HG03457 (cell line): ENCODE results near the gene GFI1.
"Not testable (repeated sequence)": the region's sequence is repeated elsewhere in the genome, so short reads cannot be mapped to it uniquely, and the experiment has no call there.

Experiments used
- ATAC-seq: cut with Tn5 transposase; IDR thresholded peaks from one replicate; pipeline ENCODE4 v1.9.1; 2021; ENCODE audit warnings: moderate number of reproducible peaks; ENCODE audit not compliant: unreplicated experiment

GFI1 gene

DNA sequence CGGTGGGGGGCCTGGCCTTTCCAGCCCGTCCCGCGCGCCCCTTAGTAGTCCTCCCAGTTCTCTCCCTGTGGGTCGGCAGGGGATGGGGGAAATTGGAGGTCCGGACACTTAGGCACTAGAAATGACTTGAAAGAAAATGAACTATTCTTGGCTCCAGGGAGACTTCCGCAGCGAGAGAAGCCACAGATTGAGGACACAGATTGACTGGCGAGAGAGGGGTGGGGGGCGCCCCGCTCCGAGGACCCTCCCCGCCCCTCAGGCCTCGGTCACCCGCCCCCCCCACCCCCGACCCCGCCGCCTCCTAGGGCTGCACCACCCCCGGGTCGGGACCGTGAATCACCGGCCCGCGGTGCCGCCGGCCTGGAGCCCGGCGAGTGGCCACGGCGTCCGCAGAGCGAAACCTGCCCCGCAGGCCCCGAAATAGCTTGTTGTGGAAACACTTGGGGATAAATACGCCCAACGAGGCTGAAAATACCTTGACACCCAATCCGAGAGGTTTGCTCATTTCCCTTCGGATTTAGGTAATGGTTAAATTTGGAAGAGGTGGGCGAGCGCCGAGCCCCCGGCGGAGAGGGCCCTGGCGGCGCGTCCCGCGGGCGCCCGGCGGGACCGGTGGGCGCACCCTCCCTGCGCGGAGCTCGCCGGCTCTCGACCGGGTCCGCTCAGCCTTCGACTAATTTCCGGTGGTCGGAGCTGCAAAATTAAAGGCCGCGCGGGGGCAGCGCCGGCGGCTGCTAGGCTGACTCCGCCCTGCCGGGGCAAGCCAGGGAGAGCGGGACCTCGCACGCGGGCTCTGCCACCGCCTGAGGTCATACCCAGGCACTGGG lies at the start of gene GFI1:
Gene GFI1 (minus strand): TSS at position 675 of the 827 bp plus-strand sequence. CDS start 3,438 bp downstream, outside the sequence.
- no peak for ATAC-seq

DNA sequence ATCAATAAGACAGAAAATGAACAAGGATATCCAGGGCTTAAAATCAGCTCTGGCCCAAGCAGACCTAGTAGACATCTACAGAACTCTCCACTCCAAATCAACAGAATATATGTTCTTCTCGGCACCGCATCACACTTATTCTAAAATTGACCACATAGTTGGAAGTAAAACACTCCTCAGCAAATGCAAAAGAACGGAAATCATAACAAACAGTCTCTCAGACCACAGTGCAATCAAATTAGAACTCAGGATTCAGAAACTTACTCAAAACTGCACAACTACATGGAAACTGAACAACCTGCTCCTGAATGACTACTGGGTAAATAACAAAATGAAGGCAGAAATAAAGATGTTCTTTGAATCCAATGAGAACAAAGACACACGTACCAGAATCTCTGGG lies 45.6 kb upstream of the GFI1 start:
- ATAC-seq, result not testable (repeated sequence)

DNA sequence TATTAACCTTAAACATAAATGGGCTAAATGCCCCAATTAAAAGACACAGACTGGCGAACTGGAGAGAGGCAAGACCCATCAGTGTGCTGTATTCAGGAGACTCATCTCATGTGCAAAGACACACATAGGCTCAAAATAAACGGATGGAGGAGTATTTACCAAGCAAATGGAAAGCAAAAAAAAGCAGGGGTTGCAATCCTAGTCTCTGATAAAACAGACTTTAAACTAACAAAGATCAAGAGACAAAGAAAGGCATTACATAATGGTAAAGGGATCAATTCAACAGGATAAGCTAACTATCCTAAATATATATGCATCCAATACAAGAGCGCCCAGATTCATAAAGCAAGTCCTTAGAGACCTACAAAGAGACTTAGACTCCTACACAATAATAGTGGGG lies 45.2 kb upstream of the GFI1 start:
- ATAC-seq, result not testable (repeated sequence)

DNA sequence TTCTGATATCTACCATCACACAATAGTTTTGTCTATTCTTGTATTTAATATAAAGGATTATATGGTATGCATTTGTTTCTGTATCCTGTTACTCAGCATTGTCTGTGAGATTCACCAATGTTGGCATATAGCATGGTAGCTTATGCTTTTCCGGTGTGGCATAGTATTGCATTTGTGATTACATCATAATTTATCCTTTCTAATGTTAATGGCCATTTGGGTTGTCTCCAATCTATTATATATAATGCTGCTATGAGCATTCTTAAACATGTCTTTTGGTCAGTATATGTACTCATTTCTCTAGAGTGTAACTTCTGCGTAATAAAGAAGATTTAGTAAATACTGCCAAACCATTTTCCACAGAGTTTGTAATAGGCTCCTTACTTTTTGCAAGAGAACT lies 40.9 kb upstream of the GFI1 start:
- ATAC-seq, result no peak

DNA sequence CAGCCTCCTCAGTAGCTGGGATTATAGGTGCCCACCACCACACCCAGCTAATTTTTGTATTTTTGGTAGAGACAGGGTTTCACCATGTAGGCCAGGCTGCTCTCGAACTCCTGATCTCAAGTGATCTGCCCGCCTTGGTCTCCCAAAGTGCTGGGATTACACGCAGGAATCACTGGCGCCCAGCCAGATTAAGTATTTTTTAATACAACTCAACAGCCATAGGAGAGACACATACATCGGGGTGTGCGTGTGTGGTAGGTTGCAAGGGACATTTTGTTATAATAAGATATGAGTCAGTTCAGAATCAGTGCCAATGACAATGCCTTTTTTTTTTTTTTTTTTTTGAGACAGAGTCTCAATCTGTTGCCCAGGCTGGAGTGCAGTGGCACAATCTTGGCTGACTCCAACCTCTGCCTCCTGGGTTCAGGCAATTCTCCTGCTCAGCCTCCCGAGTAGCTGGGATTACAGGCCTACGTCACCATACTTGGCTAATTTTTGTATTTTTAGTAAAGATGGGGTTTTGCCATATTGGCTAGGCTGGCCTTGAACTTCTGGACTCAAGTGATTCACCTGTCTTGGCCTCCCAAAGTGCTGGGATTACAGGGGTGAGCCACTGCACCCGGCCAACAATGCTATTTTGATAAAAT lies 38.3 kb upstream of the GFI1 start:
- not testable (repeated sequence) for ATAC-seq

DNA sequence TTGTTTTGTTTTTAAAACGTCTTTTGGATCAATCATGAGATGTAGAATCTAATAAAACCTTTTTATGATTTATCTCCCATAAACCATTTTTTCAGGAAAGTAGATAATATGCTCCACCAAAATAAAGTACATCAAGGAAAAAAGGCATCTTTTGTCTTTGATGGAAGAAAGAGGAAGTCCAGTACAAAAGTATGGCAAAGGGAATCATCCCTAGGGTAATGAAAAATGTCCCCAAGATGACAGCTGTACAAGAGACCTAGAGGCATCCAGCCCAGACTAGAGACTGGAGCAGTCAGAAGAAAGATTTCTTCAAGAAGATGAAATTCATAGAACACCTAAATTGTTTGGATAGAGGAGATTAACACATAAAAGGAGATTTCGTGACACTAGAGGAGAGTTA lies 32.3 kb upstream of the GFI1 start:
- no peak for ATAC-seq

DNA sequence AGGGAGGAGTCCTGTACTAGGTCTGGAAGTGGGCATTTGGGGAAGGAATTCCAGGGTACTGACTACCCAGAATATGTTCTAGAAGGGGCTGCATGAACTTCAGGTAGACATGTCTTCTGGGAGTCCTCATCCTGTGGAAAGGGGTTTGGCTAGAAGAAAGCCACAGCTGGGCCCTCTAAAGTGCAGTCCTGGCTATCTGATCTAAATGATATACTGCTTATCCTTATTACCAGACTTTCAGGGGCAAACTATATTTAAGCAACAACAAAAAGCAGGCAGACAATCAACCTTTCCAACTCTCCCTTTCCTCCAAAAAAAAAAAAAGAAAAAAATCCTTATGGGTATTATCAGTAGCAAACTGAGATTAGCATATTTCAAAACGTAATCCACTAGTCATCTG lies 29.8 kb upstream of the GFI1 start:
- no peak for ATAC-seq

DNA sequence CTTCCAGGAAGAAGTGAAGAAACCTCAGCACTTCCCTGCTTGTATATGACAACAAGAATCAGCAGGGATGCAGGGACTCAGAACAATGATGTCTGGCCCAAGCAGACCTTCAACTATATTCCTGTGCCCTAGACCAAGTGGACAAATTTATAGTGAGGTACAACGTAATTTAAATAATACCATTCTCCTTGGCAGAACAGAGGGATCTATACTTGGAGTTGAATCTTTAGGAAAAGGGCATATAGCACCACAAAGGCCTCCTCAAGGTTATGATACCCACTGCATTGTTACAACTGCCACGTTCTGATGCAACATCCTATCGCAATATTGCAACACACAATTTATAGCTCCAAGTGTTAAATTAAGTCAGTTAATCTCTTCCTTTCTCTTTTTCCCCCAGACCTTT lies 29.1 kb upstream of the GFI1 start:
- no peak for ATAC-seq

DNA sequence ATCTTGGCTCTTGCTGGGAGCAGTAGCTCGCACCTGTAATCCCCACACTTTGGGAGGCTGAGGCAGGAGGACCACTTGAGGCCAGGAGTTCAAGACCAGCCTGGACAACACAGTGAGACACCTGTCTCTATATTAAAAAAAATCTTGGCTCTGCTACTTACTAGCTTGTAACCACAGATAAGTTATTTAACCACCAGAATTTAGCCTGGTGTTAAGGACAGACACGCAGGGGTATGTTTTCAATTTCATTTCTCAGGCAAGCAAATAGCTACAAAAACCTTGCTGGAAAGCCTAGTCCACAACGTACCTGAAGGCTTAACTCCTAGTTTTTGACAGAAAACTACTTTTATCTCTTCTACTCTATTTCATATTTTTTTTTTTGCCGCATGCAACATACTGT lies 24.8 kb upstream of the GFI1 start:
- peak; percentile 73 for ATAC-seq

DNA sequence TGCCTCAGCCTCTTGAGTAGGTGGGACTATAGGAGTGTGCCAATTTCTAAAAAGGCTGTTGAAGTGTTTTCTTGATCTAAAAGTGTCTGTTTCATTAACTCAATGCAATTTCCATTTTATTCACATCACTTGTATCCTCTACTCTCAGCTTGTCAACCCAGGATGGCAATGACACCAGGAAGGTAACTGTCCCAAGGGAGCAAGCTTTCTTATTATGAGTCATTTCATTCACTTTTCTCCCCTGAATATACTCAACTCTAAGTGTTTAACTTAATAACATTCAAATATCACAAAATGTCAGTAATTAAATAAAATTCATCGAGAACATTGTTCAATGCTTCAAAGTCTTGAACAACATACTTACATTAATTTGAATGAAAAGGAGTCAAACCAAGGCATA lies 22.9 kb upstream of the GFI1 start:
- no peak for ATAC-seq

DNA sequence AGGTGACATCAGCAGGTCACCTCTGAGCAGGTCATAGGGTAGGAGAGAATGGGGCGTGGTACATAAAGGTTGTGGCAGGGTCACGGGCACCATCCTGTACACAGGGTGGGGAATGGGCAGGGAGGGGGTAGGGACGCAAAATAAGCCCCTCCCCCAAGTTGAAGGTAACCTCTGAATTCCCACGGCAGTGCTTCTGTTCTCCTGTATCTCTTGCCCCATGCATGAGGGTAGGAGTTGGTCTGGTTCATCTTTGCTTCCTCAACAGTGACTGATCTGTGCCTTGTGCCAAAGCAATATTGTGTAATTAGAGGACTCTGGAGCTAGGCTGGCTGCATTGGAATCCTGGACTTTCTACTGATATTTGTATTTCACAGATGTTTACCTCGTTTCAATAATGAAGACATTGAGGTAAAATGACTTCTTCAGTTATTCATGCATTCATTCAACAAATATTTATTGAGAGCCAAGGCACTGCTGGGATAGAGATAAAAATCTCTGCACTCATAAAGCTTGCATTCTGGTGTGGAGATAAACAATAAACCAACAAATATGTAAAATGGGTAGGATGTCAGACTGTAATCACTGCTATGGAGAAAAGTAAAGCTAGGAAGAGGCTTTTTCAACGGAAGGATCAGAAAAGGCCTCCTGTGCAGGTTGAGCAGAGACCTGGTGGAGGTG lies 18.4 kb upstream of the GFI1 start:
- ATAC-seq, result no peak

DNA sequence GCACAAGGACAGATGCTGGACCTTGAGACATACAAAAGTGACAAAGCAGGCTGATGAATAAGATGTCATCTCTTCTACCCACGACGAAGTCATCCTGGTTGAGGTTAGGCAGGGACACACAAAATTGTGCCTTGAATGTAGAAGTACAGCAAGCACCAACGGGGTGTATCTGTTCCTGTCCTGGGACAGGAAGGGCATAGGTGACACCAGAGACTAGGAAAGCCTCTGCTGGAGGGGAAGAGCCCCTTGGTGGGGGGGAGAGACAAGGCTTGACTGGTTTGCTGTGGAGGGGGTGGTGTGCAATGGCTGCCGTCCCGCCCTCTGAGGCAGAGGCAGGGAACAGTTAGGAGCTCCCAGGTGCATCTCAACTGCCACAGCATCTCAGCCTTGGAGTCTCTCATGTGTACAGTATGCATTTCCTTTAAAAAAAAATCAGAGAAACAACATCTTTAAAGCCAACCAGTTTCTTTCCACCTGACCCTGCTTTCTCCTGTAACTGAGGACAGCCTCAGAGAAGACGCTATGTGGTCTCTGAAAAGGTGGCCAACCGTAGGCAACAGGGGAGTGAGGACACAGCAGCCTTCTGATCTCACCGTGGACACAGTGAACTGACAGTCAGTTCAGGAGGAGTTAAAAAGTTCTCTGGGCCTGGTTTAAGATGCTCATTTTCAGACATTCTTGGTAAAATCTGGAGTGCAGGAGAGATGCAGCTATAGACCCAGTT lies 17.7 kb upstream of the GFI1 start:
- no peak for ATAC-seq

DNA sequence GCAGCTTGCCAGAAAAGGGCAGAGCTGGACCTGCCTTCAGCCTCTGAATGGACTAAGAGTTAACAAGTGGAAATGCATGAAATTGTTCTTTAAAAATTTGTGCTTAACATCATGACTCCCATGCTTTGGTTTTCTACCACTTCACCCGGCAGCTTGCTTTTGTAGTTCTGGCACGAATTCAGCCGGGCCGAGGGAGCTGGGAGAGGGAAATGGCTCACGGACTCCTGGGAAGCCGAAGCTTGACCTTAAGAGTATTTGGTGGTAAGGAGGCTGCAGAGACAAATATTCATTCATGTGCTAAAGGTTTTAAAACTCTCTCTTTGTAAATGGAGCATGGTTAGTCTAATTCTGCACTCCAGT lies 17.2 kb upstream of the GFI1 start:
- ATAC-seq, result no peak

DNA sequence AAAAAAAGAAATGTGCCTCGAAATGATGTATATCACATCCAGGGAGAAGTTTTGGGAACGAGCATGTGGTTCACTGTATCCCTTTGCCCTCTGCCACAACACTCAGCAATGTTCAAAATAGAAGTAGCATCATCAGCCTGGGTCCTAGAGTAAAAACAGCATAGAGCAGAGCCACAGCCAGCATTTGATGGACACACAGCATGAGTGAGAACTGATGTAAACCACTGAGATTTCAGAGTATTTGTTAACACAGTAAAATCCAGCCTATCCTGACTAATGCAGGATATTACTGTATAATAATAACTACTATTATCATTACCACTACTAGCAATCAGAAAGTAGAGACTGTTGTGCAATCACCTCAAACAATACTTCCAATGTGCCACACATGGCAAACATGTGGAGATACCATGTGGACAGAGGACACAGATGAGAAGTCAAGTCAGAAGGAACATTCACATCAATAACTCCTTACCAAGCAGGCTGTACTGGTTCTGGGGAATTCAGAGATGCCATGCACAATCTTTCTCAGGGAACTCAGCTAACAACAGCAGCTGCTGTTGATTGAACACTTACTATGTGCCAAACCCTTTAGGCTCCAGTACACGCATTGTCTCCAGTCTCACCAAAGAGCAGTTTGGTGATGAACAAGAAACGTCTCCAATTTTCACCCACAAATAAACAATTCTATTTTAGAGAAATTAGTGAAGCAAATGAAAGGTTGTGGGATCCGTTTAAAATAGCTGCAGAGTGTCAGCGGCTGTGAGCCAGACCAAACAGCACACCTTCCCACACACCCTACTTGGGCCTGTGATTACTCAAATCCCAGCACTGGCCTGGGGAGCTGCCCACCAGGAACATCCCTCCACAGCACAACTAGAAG lies 16.6 kb upstream of the GFI1 start:
- no peak for ATAC-seq

DNA sequence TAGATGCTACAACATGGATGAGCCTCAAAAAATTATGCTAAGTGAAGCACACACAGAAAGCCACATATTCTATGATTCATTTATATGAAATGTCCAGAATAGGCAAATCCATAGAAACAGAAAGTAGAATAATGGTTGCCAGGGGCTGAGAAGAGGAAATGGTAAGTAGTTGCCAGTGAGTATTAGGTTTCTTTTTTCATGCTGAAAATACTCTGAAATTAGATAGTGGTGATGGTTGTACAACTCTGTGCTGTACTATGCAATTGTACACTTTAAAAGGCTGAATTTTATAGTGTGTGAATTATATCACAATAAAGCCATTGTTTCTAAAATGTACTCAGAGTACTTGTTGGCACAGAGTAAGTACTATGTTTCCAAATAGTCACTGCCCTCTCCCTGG lies 15.5 kb upstream of the GFI1 start:
- peak; percentile 55 for ATAC-seq

DNA sequence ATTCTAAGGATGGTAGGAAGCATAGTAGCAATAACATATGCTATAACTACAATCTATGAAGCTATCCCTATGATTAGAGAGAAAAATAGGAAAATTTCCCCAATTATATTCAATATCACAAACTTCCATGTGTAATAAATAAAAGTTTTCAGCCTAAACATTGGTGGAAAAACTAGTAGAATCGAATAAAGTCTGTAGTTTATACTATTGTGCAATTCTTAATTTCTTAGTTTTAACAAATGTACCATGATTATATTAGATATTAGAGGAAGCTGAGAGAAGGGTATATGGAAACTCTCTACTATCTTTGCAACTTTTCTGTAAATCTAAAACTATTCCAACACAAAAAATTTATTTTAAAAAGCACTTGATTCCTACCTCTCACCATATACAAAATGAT lies 13.8 kb upstream of the GFI1 start:
- ATAC-seq, result no peak

DNA sequence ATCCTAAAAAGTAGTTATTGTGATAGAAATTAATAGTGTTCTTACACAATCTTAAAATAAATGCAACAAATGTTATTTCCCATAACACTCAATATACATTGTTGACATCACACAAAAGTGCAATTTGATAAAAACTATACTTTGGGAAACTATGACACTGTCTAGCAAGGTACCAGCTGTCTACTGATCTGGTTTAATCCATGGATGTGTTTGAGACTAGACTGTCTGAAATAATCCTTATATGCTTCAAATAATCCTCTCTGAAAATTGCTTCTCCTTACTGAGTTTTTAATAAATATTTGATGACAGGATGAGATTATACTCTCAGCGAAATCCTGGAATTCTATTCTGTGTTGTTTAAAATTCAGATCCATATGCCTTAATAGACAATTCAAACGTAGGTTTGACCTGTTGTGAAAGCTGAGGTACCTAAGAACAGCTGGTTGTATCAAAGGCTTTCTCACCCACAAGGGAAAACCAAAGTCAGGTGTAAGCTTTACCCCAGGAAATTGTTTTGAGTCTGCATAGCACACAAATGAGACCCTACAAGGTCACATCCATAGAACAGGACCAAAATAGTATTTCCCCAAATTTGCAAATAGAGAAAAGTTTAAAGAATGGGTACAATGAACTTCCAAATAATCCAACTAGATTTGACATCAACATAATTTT lies 8.8 kb upstream of the GFI1 start:
- no peak for ATAC-seq

DNA sequence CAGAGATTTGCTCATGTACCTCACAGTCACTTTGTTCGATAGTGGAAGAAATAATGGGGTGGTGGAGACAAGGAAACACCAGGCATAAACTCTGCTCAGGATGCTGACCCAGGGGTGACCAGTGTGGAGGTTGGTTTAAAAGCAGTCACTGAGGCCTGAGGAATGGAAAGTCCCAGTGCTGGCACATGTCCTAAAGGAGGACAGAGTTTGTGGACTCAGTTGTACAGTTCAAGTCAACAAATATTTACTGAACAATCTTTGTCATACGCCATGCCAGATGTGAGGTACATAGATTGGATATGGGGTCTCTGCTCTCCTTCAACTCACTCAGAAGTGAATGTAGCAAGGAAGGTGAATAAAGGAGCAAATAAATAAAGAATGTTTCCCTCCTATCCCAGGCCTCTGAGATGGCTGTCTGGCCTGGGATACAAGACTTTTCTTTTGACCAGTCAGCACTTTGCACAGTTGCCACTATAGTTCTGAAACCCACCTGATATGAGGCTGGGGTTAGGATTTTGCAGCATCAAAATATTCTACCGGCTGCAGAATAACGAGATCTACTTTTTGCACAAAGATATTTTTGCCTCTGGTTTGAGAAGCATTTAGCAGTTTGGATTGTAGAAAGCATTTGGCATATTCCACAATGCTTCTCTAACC lies 7.9 kb upstream of the GFI1 start:
- no peak for ATAC-seq

DNA sequence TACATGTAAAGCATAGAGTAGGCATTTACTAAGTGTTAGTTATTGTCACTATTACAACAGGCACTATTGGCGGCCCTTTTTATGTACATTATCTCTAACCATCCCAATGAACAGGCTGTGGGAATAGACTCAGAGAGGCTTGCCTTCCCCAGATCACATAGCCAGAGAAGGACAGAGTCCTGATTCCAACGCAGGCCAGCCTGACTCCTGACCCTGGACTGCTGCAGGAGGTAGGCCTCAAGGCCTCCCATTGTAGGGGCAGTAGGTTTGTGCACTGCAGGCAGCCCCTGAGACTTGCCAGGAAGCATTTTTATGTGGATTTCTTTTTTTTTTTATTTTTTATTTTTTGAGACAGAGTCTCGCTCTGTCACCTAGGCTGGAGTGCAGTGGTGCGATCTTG lies 6.4 kb upstream of the GFI1 start:
- ATAC-seq, result no peak
